ENCODE results near the gene PPP3CA.

GRCh38 chr4:101229116-101229515, 118.2 kb downstream of the PPP3CA start:
- no peak for TF ChIP-seq POLR2AphosphoS5 (IDR thresholded peaks at IDR 0.05)
- TF ChIP-seq, protein P1, sequence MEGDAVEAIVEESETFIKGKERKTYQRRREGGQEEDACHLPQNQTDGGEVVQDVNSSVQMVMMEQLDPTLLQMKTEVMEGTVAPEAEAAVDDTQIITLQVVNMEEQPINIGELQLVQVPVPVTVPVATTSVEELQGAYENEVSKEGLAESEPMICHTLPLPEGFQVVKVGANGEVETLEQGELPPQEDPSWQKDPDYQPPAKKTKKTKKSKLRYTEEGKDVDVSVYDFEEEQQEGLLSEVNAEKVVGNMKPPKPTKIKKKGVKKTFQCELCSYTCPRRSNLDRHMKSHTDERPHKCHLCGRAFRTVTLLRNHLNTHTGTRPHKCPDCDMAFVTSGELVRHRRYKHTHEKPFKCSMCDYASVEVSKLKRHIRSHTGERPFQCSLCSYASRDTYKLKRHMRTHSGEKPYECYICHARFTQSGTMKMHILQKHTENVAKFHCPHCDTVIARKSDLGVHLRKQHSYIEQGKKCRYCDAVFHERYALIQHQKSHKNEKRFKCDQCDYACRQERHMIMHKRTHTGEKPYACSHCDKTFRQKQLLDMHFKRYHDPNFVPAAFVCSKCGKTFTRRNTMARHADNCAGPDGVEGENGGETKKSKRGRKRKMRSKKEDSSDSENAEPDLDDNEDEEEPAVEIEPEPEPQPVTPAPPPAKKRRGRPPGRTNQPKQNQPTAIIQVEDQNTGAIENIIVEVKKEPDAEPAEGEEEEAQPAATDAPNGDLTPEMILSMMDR (IDR thresholded peaks at IDR 0.05), result no peak
- TF ChIP-seq POLR2A (IDR thresholded peaks at IDR 0.05), result no peak

Data from breast epithelium (tissue), 3 donors.